Stimulated activated CD8-positive, alpha-beta memory T cell treated with anti-CD3 and anti-CD28 coated beads, Interleukin-4, amount 100 ng/mL, for 24 hours (primary cell): Measurements from ENCODE around the gene TNFRSF19.

Experiments used
- DNase-seq: peaks from one replicate; pipeline ENCODE4 v3.0.0-alpha.2; 2020; ENCODE audit warnings: low read depth

TNFRSF19 gene

GRCh38 chr13:23628250-23628649, 58.0 kb downstream of the TNFRSF19 start:
- DNase-seq, result no peak

GRCh38 chr13:23628765-23629565, 58.8 kb downstream of the TNFRSF19 start:
- no peak for DNase-seq

GRCh38 chr13:23629566-23630272, 59.5 kb downstream of the TNFRSF19 start:
- no peak for DNase-seq

GRCh38 chr13:23630349-23631093, 60.3 kb downstream of the TNFRSF19 start:
- DNase-seq, result no peak

- no peak for DNase-seq
Measured at GRCh38 chr13:23631311-23632047, 61.3 kb downstream of the TNFRSF19 start.

GRCh38 chr13:23632048-23632582, 61.9 kb downstream of the TNFRSF19 start:
- DNase-seq, result no peak

- DNase-seq, result no peak
Measured at GRCh38 chr13:23632741-23633140, 62.5 kb downstream of the TNFRSF19 start.

- DNase-seq, result no peak
Measured at GRCh38 chr13:23634897-23635296, 64.7 kb downstream of the TNFRSF19 start.

GRCh38 chr13:23636360-23636759, 66.1 kb downstream of the TNFRSF19 start:
- no peak for DNase-seq

GRCh38 chr13:23637829-23638228, 67.6 kb downstream of the TNFRSF19 start:
- DNase-seq, result no peak

GRCh38 chr13:23639674-23640073, 69.5 kb downstream of the TNFRSF19 start:
- no peak for DNase-seq

- DNase-seq, result no peak
Measured at GRCh38 chr13:23642110-23642509, 71.9 kb downstream of the TNFRSF19 start.

GRCh38 chr13:23643338-23644125, 73.3 kb downstream of the TNFRSF19 start:
- DNase-seq, result no peak

- no peak for DNase-seq
Measured at GRCh38 chr13:23644126-23644419, 73.9 kb downstream of the TNFRSF19 start.

- DNase-seq, result no peak
Measured at GRCh38 chr13:23644527-23645138, 74.4 kb downstream of the TNFRSF19 start.

- DNase-seq, result no peak
Measured at GRCh38 chr13:23645851-23646250, 75.6 kb downstream of the TNFRSF19 start.

GRCh38 chr13:23651439-23651838, 81.2 kb downstream of the TNFRSF19 start:
- DNase-seq, result no peak

GRCh38 chr13:23651887-23652286, 81.7 kb downstream of the TNFRSF19 start:
- DNase-seq, result no peak

- DNase-seq, result no peak
Measured at GRCh38 chr13:23652909-23653726, 82.9 kb downstream of the TNFRSF19 start.
